ENCODE data around the gene CAST.

The CAST gene

GRCh38 chr5:96716716-96717115 lies 54.5 kb downstream of the CAST start (continued):
- peak; percentile 95 for TF ChIP-seq FEZF1 (tag by site-specific recombination; IDR thresholded peaks at IDR 0.05)

- TF ChIP-seq ZNF645 (tag by site-specific recombination; IDR thresholded peaks at IDR 0.05) (no peak), SCRT1 (tag by site-specific recombination; IDR thresholded peaks at IDR 0.05; ENCODE audit: borderline replicate concordance) (peak; percentile 79), SCRT2 (tag by site-specific recombination; IDR thresholded peaks at IDR 0.05) (peak; percentile 92), GLIS2 (tag by site-specific recombination; IDR thresholded peaks at IDR 0.05) (no peak), WT1 (tag by site-specific recombination; IDR thresholded peaks at IDR 0.05) (no peak), ZNF132 (tag by site-specific recombination; IDR thresholded peaks at IDR 0.05; ENCODE audit: borderline replicate concordance) (no peak), PRDM4 (tag by site-specific recombination; IDR thresholded peaks at IDR 0.05) (no peak), ZNF501 (tag by site-specific recombination; IDR thresholded peaks at IDR 0.05) (no peak)
- CTCF ChIA-PET: no interaction called here
- peaks cover 13% of the 10 kb centered on the region for H3K4me1 ChIP-seq (ENCODE audit: control insufficient read depth, insufficient read depth, low read length)
- no peaks in the 10 kb centered on the region for H3K36me3 ChIP-seq (ENCODE audit: control insufficient read depth in 2 of 2, insufficient read depth in 1 of 2, low read length in 2 of 2)
- no peaks in the 10 kb centered on the region for H3K9me3 ChIP-seq (ENCODE audit: control insufficient read depth, insufficient read depth, low read depth, low read length)
- H3K4me3 ChIP-seq (ENCODE audit: low read depth, low read length): no peak overlapping the region
- POLR2A ChIA-PET: no interaction called here
- no peak overlapping the region for H3K27ac ChIP-seq (ENCODE audit: extremely low read depth, low read depth, low read length)
Observed at GRCh38 chr5:96717874-96718273, 55.7 kb downstream of the CAST start.

GRCh38 chr5:96718635-96719077 lies 56.5 kb downstream of the CAST start:
- ChIA-PET POLR2A (no interaction called here), CTCF (no interaction called here)
- Histone ChIP-seq H3K9me3 (ENCODE audit: control insufficient read depth, insufficient read depth, low read depth, low read length) (no peaks in the 10 kb centered on the region), H3K36me3 (ENCODE audit: control insufficient read depth in 2 of 2, insufficient read depth in 1 of 2, low read length in 2 of 2) (no peaks in the 10 kb centered on the region), H3K27ac (ENCODE audit: extremely low read depth, low read depth, low read length) (no peak overlapping the region), H3K4me3 (ENCODE audit: low read depth, low read length) (no peak overlapping the region), H3K4me1 (ENCODE audit: control insufficient read depth, insufficient read depth, low read length) (peaks cover 13% of the 10 kb centered on the region)
- TF ChIP-seq WT1 (tag by site-specific recombination; IDR thresholded peaks at IDR 0.05) (peak; percentile 95), PATZ1 (tag by site-specific recombination; IDR thresholded peaks at IDR 0.05) (0 out of 2 replicates have a peak, but pooled peaks have one; percentile 33), ZIC2 (tag by site-specific recombination; IDR thresholded peaks at IDR 0.05) (0 out of 2 replicates have a peak, but pooled peaks have one; percentile 8), ZNF202 (tag by site-specific recombination; IDR thresholded peaks at IDR 0.05; ENCODE audit: borderline replicate concordance) (no peak), SP7 (tag by site-specific recombination; IDR thresholded peaks at IDR 0.05) (peak; percentile 54), ZSCAN18 (tag by site-specific recombination; IDR thresholded peaks at IDR 0.05) (no peak), PRDM10 (tag by site-specific recombination; IDR thresholded peaks at IDR 0.05) (peak; percentile 58), ZNF366 (tag by site-specific recombination; conservative IDR thresholded peaks at IDR 0.05) (0 out of 2 replicates have a peak, but pooled peaks have one; percentile 26), ZBTB17 (tag by site-specific recombination; IDR thresholded peaks at IDR 0.05) (peak; percentile 64; the same call in 1 of the 2 replicates), ZFHX2 (tag by site-specific recombination; conservative IDR thresholded peaks at IDR 0.05) (peak; percentile 23; the same call in 1 of the 2 replicates), ZNF658 (tag by site-specific recombination; IDR thresholded peaks at IDR 0.05) (no peak), ZNF239 (tag by site-specific recombination; IDR thresholded peaks at IDR 0.05) (no peak), ZBTB20 (tag by site-specific recombination; IDR thresholded peaks at IDR 0.05) (peak; percentile 64)

Measured in HEK293 (cell line).